HepG2 (cell line): ENCODE results near the gene SPATC1L. TPM values are rescaled to one million over a fixed set of nuclear protein-coding genes. Genes with fewer than 3 reads are reported as not detected.

Source experiments
- FOSL2 ChIP-seq: sonication (generic); formaldehyde crosslinking; IDR thresholded peaks from 2 replicates; pipeline ENCODE4 v1.4.0; 2020; ENCODE audit warnings: missing genetic modification reagents
- GABPB1 ChIP-seq: IDR thresholded peaks from 2 replicates; pipeline ENCODE4 v1.6.1; 2016; ENCODE audit warnings: mild to moderate bottlenecking, missing genetic modification reagents, moderate library complexity, missing compliant biosample characterization
- HNRNPL ChIP-seq: fragments of 200-400 bp; formaldehyde crosslinking; IDR thresholded peaks from 2 replicates; pipeline ENCODE4 v1.6.1; 2017; ENCODE audit warnings: mild to moderate bottlenecking, low read depth, low read length
- HNRNPUL1 ChIP-seq: fragments of 200-400 bp; formaldehyde crosslinking; IDR thresholded peaks from 2 replicates; pipeline ENCODE4 v1.6.1; 2017; ENCODE audit warnings: low read depth, mild to moderate bottlenecking, low read length, moderate library complexity
- HOXA3 ChIP-seq: sonication (generic); formaldehyde crosslinking; IDR thresholded peaks from 2 replicates; pipeline ENCODE4 v1.5.0; 2020; ENCODE audit warnings: missing genetic modification reagents
- KLF9 ChIP-seq: IDR thresholded peaks from 2 replicates; pipeline ENCODE4 v1.6.1; 2016; ENCODE audit warnings: low read depth
- MAFG ChIP-seq: sonication (generic); formaldehyde crosslinking; IDR thresholded peaks from 2 replicates; pipeline ENCODE4 v1.5.1; 2020; ENCODE audit warnings: mild to moderate bottlenecking, missing genetic modification reagents
- NRL ChIP-seq: sonication (generic); formaldehyde crosslinking; IDR thresholded peaks from 2 replicates; pipeline ENCODE4 v1.5.0; 2020; ENCODE audit warnings: missing genetic modification reagents, mild to moderate bottlenecking, moderate library complexity, borderline replicate concordance
- PLRG1 ChIP-seq: fragments of 450-650 bp; conservative IDR thresholded peaks from 2 replicates; pipeline ENCODE4 v1.6.1; 2016
- RCOR2 ChIP-seq: IDR thresholded peaks from 2 replicates; pipeline ENCODE4 v1.6.1; 2016; ENCODE audit warnings: missing biosample characterization, missing genetic modification reagents
- RFX1 ChIP-seq: fragments of 450-650 bp; IDR thresholded peaks from 2 replicates; pipeline ENCODE4 v1.6.1; 2017
- SMARCC2 ChIP-seq: fragments of 450-650 bp; IDR thresholded peaks from 2 replicates; pipeline ENCODE4 v1.6.1; 2017; ENCODE audit warnings: antibody characterized with exemption, mild to moderate bottlenecking
- SP140L ChIP-seq: sonication (generic); formaldehyde crosslinking; IDR thresholded peaks from 2 replicates; pipeline ENCODE4 v1.4.0; 2020; ENCODE audit warnings: missing genetic modification reagents, borderline replicate concordance
- TMF1 ChIP-seq: sonication (generic); formaldehyde crosslinking; IDR thresholded peaks from 2 replicates; pipeline ENCODE4 v1.8.1; 2022; ENCODE audit warnings: low read depth, missing genetic modification reagents
- WIZ ChIP-seq: sonication (generic); formaldehyde crosslinking; IDR thresholded peaks from 2 replicates; pipeline ENCODE4 v1.5.1; 2020; ENCODE audit warnings: mild to moderate bottlenecking, missing genetic modification reagents
- ZFY ChIP-seq: sonication (generic); formaldehyde crosslinking; IDR thresholded peaks from 2 replicates; pipeline ENCODE4 v1.4.0; 2020; ENCODE audit warnings: missing genetic modification reagents
- polyA plus RNA-seq, 8 experiments: library from polyadenylated mRNA; depleted of rRNA in 3 of 8; stranded (reverse) in 7 of 8; unstranded in 1 of 8; fragments of >200 nt; fragmentation: Illumina TruSeq in 4 of 8; extraction: Trizol in 4 of 8; gene quantifications; 2 replicates each; pipeline versions ENCODE4 v1.2.1 to v1.2.3, GENCODE V29; 2011 to 2016; ENCODE audit warnings: low read depth in 4 of 8, missing spikeins in 1 of 8, mixed read lengths in 1 of 8; ENCODE audit not compliant: insufficient read depth in 1 of 8
- total RNA-seq, 5 experiments: library from RNA; depleted of rRNA; stranded (reverse); fragments of >200 nt; fragmentation: Illumina TruSeq; extraction: Trizol; gene quantifications; 2 replicates each; pipeline ENCODE4 v1.2.3, GENCODE V29; 2016; ENCODE audit warnings: low read depth in 1 of 5
- TF ChIP-seq, protein P1 (sequence below): sonication (generic); formaldehyde crosslinking; IDR thresholded peaks from 2 replicates; pipeline ENCODE4; 2020; ENCODE audit warnings: missing genetic modification reagents, mild to moderate bottlenecking, borderline replicate concordance
- TF ChIP-seq, protein P2 (sequence below): sonication (generic); formaldehyde crosslinking; IDR thresholded peaks from 2 replicates; pipeline ENCODE4 v1.5.0; 2020; ENCODE audit warnings: mild to moderate bottlenecking, missing genetic modification reagents
- TF ChIP-seq, protein P3 (sequence below): sonication (generic); formaldehyde crosslinking; IDR thresholded peaks from 2 replicates; pipeline ENCODE4 v1.4.0; 2020; ENCODE audit warnings: mild to moderate bottlenecking, missing genetic modification reagents
- TF ChIP-seq, protein P4 (sequence below): sonication (generic); formaldehyde crosslinking; IDR thresholded peaks from 2 replicates; pipeline ENCODE4 v1.8.1; 2023; ENCODE audit warnings: missing genetic modification reagents, inconsistent platforms, borderline replicate concordance

SPATC1L gene
- total and polyA plus RNA-seq, 2 of the 13 experiments (the other 11 are each of a cell fraction or from before 2014, with no cell fraction given): 1.4 to 3.3 TPM

DNA sequence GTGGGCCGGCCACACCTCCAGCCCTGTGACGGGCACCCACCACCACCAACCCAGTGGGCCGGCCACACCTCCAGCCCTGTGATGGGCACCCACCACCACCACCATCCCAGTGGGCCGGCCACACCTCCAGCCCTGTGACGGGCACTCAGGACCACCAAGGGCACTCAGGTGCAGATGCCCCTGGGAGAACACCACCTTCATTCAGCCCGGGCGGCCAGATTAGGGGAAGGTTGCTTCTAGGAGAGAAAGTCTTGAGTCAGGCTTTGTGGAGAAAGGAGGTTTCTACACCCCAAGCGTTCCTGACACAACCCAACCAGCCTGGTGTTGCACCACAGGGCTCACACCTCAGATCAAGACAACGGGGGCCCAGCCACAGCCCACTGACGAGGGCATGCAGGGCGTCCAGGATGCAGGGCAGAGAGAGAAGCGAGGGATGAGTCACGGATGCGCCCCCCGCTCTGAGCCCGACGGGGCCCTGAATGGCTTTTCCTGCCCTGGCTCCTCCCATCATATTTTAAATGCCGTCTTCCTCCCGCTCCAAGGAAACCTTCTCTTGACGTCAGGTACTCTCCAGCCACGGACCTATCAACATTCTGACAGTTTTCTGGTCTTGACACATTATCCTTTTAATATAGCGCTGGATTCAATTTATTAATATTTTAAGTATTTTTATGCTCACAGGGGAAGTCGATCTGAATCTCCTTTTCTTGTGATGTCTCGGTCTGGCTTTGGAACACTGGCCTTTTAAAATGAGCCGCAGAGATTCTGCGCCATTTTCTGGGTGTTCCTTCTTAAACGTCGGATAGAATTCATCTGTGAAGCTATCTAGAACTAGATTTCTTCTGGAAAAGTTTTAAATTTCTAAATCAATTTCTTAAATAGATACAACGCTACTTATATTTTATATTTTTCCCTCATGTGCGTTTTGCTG lies 631 bp upstream of the SPATC1L start (continued):
- TF ChIP-seq, protein P1, sequence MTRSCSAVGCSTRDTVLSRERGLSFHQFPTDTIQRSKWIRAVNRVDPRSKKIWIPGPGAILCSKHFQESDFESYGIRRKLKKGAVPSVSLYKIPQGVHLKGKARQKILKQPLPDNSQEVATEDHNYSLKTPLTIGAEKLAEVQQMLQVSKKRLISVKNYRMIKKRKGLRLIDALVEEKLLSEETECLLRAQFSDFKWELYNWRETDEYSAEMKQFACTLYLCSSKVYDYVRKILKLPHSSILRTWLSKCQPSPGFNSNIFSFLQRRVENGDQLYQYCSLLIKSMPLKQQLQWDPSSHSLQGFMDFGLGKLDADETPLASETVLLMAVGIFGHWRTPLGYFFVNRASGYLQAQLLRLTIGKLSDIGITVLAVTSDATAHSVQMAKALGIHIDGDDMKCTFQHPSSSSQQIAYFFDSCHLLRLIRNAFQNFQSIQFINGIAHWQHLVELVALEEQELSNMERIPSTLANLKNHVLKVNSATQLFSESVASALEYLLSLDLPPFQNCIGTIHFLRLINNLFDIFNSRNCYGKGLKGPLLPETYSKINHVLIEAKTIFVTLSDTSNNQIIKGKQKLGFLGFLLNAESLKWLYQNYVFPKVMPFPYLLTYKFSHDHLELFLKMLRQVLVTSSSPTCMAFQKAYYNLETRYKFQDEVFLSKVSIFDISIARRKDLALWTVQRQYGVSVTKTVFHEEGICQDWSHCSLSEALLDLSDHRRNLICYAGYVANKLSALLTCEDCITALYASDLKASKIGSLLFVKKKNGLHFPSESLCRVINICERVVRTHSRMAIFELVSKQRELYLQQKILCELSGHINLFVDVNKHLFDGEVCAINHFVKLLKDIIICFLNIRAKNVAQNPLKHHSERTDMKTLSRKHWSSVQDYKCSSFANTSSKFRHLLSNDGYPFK: no peak
- TF ChIP-seq TMF1 (no peak), PLRG1 (no peak), SP140L (no peak), RCOR2 (no peak), WIZ (CRISPR knock-in tag) (no peak), HOXA3 (peak; percentile 32; the same call in 1 of the 2 replicates), MAFG (no peak), SMARCC2 (no peak), ZFY (peak; percentile 10; the same call in 1 of the 2 replicates), RFX1 (no peak), KLF9 (CRISPR knock-in tag) (no peak), GABPB1 (CRISPR knock-in tag) (peak; percentile 24; the same call in 1 of the 2 replicates), FOSL2 (CRISPR knock-in tag) (peak; percentile 29), NRL (CRISPR knock-in tag) (no peak), HNRNPUL1 (no peak), HNRNPL (peak; percentile 49; the same call in 1 of the 2 replicates)
- TF ChIP-seq, protein P2, sequence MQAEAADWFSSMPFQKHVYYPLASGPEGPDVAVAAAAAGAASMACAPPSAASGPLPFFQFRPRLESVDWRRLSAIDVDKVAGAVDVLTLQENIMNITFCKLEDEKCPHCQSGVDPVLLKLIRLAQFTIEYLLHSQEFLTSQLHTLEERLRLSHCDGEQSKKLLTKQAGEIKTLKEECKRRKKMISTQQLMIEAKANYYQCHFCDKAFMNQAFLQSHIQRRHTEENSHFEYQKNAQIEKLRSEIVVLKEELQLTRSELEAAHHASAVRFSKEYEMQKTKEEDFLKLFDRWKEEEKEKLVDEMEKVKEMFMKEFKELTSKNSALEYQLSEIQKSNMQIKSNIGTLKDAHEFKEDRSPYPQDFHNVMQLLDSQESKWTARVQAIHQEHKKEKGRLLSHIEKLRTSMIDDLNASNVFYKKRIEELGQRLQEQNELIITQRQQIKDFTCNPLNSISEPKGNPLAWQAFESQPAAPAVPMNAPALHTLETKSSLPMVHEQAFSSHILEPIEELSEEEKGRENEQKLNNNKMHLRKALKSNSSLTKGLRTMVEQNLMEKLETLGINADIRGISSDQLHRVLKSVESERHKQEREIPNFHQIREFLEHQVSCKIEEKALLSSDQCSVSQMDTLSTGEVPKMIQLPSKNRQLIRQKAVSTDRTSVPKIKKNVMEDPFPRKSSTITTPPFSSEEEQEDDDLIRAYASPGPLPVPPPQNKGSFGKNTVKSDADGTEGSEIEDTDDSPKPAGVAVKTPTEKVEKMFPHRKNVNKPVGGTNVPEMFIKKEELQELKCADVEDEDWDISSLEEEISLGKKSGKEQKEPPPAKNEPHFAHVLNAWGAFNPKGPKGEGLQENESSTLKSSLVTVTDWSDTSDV (CRISPR knock-in tag): no peak
- TF ChIP-seq, protein P3, sequence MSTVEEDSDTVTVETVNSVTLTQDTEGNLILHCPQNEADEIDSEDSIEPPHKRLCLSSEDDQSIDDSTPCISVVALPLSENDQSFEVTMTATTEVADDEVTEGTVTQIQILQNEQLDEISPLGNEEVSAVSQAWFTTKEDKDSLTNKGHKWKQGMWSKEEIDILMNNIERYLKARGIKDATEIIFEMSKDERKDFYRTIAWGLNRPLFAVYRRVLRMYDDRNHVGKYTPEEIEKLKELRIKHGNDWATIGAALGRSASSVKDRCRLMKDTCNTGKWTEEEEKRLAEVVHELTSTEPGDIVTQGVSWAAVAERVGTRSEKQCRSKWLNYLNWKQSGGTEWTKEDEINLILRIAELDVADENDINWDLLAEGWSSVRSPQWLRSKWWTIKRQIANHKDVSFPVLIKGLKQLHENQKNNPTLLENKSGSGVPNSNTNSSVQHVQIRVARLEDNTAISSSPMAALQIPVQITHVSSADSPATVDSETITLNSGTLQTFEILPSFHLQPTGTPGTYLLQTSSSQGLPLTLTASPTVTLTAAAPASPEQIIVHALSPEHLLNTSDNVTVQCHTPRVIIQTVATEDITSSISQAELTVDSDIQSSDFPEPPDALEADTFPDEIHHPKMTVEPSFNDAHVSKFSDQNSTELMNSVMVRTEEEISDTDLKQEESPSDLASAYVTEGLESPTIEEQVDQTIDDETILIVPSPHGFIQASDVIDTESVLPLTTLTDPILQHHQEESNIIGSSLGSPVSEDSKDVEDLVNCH (CRISPR knock-in tag): no peak
- TF ChIP-seq, protein P4, sequence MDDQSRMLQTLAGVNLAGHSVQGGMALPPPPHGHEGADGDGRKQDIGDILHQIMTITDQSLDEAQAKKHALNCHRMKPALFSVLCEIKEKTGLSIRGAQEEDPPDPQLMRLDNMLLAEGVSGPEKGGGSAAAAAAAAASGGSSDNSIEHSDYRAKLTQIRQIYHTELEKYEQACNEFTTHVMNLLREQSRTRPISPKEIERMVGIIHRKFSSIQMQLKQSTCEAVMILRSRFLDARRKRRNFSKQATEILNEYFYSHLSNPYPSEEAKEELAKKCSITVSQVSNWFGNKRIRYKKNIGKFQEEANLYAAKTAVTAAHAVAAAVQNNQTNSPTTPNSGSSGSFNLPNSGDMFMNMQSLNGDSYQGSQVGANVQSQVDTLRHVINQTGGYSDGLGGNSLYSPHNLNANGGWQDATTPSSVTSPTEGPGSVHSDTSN (CRISPR knock-in tag): peak; percentile 86; the same call in 1 of the 2 replicates
